ENCODE measurements around the gene DMD.
"Not testable (repeated sequence)": the region's sequence is repeated elsewhere in the genome, so short reads cannot be mapped to it uniquely, and the experiment has no call there.

DMD gene

GRCh38 chrX:31499109-31499508 is 1712.2 kb downstream of the DMD start:
- Histone ChIP-seq H3K4me1 (ENCODE audit: control insufficient read depth, insufficient read depth, low read length, poor library complexity, severe bottlenecking) (no peaks in the 10 kb centered on the region), H3K27me3 (replicated peaks; ENCODE audit: control insufficient read depth, insufficient read depth, low read length, poor library complexity, severe bottlenecking) (no peaks in the 10 kb centered on the region), H3K36me3 (ENCODE audit: control insufficient read depth, insufficient read depth, low read length) (no peaks in the 10 kb centered on the region), H3K27ac (ENCODE audit: insufficient read depth, low read length, poor library complexity, severe bottlenecking) (no peak overlapping the region), H3K4me3 (ENCODE audit: insufficient read depth, low read depth, low read length, poor library complexity, severe bottlenecking) (no peak overlapping the region), H3K9me3 (ENCODE audit: control insufficient read depth, low read length) (no peaks in the 10 kb centered on the region)
- no peak for DNase-seq

GRCh38 chrX:31497086-31497485 is 1714.3 kb downstream of the DMD start:
- H3K36me3 ChIP-seq (ENCODE audit: control insufficient read depth, insufficient read depth, low read length): no peaks in the 10 kb centered on the region
- H3K9me3 ChIP-seq (ENCODE audit: control insufficient read depth, low read length): no peaks in the 10 kb centered on the region
- no peak overlapping the region for H3K27ac ChIP-seq (ENCODE audit: insufficient read depth, low read length, poor library complexity, severe bottlenecking)
- no peaks in the 10 kb centered on the region for H3K4me1 ChIP-seq (ENCODE audit: control insufficient read depth, insufficient read depth, low read length, poor library complexity, severe bottlenecking)
- H3K27me3 ChIP-seq (replicated peaks; ENCODE audit: control insufficient read depth, insufficient read depth, low read length, poor library complexity, severe bottlenecking): no peaks in the 10 kb centered on the region
- no peak overlapping the region for H3K4me3 ChIP-seq (ENCODE audit: insufficient read depth, low read depth, low read length, poor library complexity, severe bottlenecking)
- no peak for DNase-seq

- H3K9me3 ChIP-seq (ENCODE audit: control insufficient read depth, low read length): no peaks in the 10 kb centered on the region
- no peak overlapping the region for H3K27ac ChIP-seq (ENCODE audit: insufficient read depth, low read length, poor library complexity, severe bottlenecking)
- H3K36me3 ChIP-seq (ENCODE audit: control insufficient read depth, insufficient read depth, low read length): no peaks in the 10 kb centered on the region
- H3K27me3 ChIP-seq (replicated peaks; ENCODE audit: control insufficient read depth, insufficient read depth, low read length, poor library complexity, severe bottlenecking): no peaks in the 10 kb centered on the region
- no peaks in the 10 kb centered on the region for H3K4me1 ChIP-seq (ENCODE audit: control insufficient read depth, insufficient read depth, low read length, poor library complexity, severe bottlenecking)
- DNase-seq: no peak
- no peak overlapping the region for H3K4me3 ChIP-seq (ENCODE audit: insufficient read depth, low read depth, low read length, poor library complexity, severe bottlenecking)
Measured at GRCh38 chrX:31487951-31488350, 1723.4 kb downstream of the DMD start.

GRCh38 chrX:31483336-31483735 is 1728.0 kb downstream of the DMD start:
- Histone ChIP-seq H3K36me3 (ENCODE audit: control insufficient read depth, insufficient read depth, low read length) (no peaks in the 10 kb centered on the region), H3K9me3 (ENCODE audit: control insufficient read depth, low read length) (no peaks in the 10 kb centered on the region), H3K27ac (ENCODE audit: insufficient read depth, low read length, poor library complexity, severe bottlenecking) (no peak overlapping the region), H3K4me3 (ENCODE audit: insufficient read depth, low read depth, low read length, poor library complexity, severe bottlenecking) (no peak overlapping the region), H3K4me1 (ENCODE audit: control insufficient read depth, insufficient read depth, low read length, poor library complexity, severe bottlenecking) (no peaks in the 10 kb centered on the region), H3K27me3 (replicated peaks; ENCODE audit: control insufficient read depth, insufficient read depth, low read length, poor library complexity, severe bottlenecking) (no peaks in the 10 kb centered on the region)
- DNase-seq: no peak

GRCh38 chrX:31480696-31481095 is 1730.7 kb downstream of the DMD start:
- no peak for DNase-seq
- H3K4me1 ChIP-seq (ENCODE audit: control insufficient read depth, insufficient read depth, low read length, poor library complexity, severe bottlenecking): no peaks in the 10 kb centered on the region
- no peaks in the 10 kb centered on the region for H3K9me3 ChIP-seq (ENCODE audit: control insufficient read depth, low read length)

GRCh38 chrX:31471229-31471628 is 1740.1 kb downstream of the DMD start:
- Histone ChIP-seq H3K4me3 (ENCODE audit: insufficient read depth, low read depth, low read length, poor library complexity, severe bottlenecking) (no peak overlapping the region), H3K36me3 (ENCODE audit: control insufficient read depth, insufficient read depth, low read length) (no peaks in the 10 kb centered on the region), H3K27me3 (replicated peaks; ENCODE audit: control insufficient read depth, insufficient read depth, low read length, poor library complexity, severe bottlenecking) (no peaks in the 10 kb centered on the region), H3K9me3 (ENCODE audit: control insufficient read depth, low read length) (no peaks in the 10 kb centered on the region), H3K27ac (ENCODE audit: insufficient read depth, low read length, poor library complexity, severe bottlenecking) (no peak overlapping the region), H3K4me1 (ENCODE audit: control insufficient read depth, insufficient read depth, low read length, poor library complexity, severe bottlenecking) (no peaks in the 10 kb centered on the region)
- DNase-seq: no peak

More at GRCh38 chrX:31480696-31481095, 1730.7 kb downstream of the DMD start:
- Histone ChIP-seq H3K27me3 (replicated peaks; ENCODE audit: control insufficient read depth, insufficient read depth, low read length, poor library complexity, severe bottlenecking) (no peaks in the 10 kb centered on the region), H3K27ac (ENCODE audit: insufficient read depth, low read length, poor library complexity, severe bottlenecking) (no peak overlapping the region), H3K36me3 (ENCODE audit: control insufficient read depth, insufficient read depth, low read length) (no peaks in the 10 kb centered on the region), H3K4me3 (ENCODE audit: insufficient read depth, low read depth, low read length, poor library complexity, severe bottlenecking) (no peak overlapping the region)

- DNase-seq; H3K36me3 ChIP-seq (ENCODE audit: control insufficient read depth, insufficient read depth, low read length); H3K9me3 ChIP-seq (ENCODE audit: control insufficient read depth, low read length); H3K27ac ChIP-seq (ENCODE audit: insufficient read depth, low read length, poor library complexity, severe bottlenecking); H3K27me3 ChIP-seq (replicated peaks; ENCODE audit: control insufficient read depth, insufficient read depth, low read length, poor library complexity, severe bottlenecking); H3K4me3 ChIP-seq (ENCODE audit: insufficient read depth, low read depth, low read length, poor library complexity, severe bottlenecking); H3K4me1 ChIP-seq (ENCODE audit: control insufficient read depth, insufficient read depth, low read length, poor library complexity, severe bottlenecking): not testable (repeated sequence)
Measured at GRCh38 chrX:31470753-31471152, 1740.6 kb downstream of the DMD start.

GRCh38 chrX:31464306-31464915 is 1746.9 kb downstream of the DMD start:
- DNase-seq: no peak
- Histone ChIP-seq H3K27ac (ENCODE audit: insufficient read depth, low read length, poor library complexity, severe bottlenecking) (no peak overlapping the region), H3K9me3 (ENCODE audit: control insufficient read depth, low read length) (no peaks in the 10 kb centered on the region), H3K27me3 (replicated peaks; ENCODE audit: control insufficient read depth, insufficient read depth, low read length, poor library complexity, severe bottlenecking) (no peaks in the 10 kb centered on the region), H3K36me3 (ENCODE audit: control insufficient read depth, insufficient read depth, low read length) (no peaks in the 10 kb centered on the region), H3K4me3 (ENCODE audit: insufficient read depth, low read depth, low read length, poor library complexity, severe bottlenecking) (no peak overlapping the region), H3K4me1 (ENCODE audit: control insufficient read depth, insufficient read depth, low read length, poor library complexity, severe bottlenecking) (no peaks in the 10 kb centered on the region)

- Histone ChIP-seq H3K9me3 (ENCODE audit: control insufficient read depth, low read length) (no peaks in the 10 kb centered on the region), H3K4me3 (ENCODE audit: insufficient read depth, low read depth, low read length, poor library complexity, severe bottlenecking) (no peak overlapping the region), H3K27ac (ENCODE audit: insufficient read depth, low read length, poor library complexity, severe bottlenecking) (no peak overlapping the region), H3K4me1 (ENCODE audit: control insufficient read depth, insufficient read depth, low read length, poor library complexity, severe bottlenecking) (no peaks in the 10 kb centered on the region), H3K36me3 (ENCODE audit: control insufficient read depth, insufficient read depth, low read length) (no peaks in the 10 kb centered on the region), H3K27me3 (replicated peaks; ENCODE audit: control insufficient read depth, insufficient read depth, low read length, poor library complexity, severe bottlenecking) (no peaks in the 10 kb centered on the region)
- DNase-seq: no peak
Measured at GRCh38 chrX:31461266-31461665, 1750.1 kb downstream of the DMD start.

- Histone ChIP-seq H3K36me3 (ENCODE audit: control insufficient read depth, insufficient read depth, low read length) (no peaks in the 10 kb centered on the region), H3K4me3 (ENCODE audit: insufficient read depth, low read depth, low read length, poor library complexity, severe bottlenecking) (no peak overlapping the region)
Measured at GRCh38 chrX:31459361-31459760, 1752.0 kb downstream of the DMD start.

More at GRCh38 chrX:31459361-31459760, 1752.0 kb downstream of the DMD start:
- H3K4me1 ChIP-seq (ENCODE audit: control insufficient read depth, insufficient read depth, low read length, poor library complexity, severe bottlenecking): no peaks in the 10 kb centered on the region
- H3K27ac ChIP-seq (ENCODE audit: insufficient read depth, low read length, poor library complexity, severe bottlenecking): no peak overlapping the region
- DNase-seq: no peak
- H3K9me3 ChIP-seq (ENCODE audit: control insufficient read depth, low read length): no peaks in the 10 kb centered on the region
- H3K27me3 ChIP-seq (replicated peaks; ENCODE audit: control insufficient read depth, insufficient read depth, low read length, poor library complexity, severe bottlenecking): no peaks in the 10 kb centered on the region
